ENCODE data around the gene C2orf78.

GRCh38 chr2:73776381-73776780 is 7.6 kb upstream of the C2orf78 start:
- TF ChIP-seq, protein P1, sequence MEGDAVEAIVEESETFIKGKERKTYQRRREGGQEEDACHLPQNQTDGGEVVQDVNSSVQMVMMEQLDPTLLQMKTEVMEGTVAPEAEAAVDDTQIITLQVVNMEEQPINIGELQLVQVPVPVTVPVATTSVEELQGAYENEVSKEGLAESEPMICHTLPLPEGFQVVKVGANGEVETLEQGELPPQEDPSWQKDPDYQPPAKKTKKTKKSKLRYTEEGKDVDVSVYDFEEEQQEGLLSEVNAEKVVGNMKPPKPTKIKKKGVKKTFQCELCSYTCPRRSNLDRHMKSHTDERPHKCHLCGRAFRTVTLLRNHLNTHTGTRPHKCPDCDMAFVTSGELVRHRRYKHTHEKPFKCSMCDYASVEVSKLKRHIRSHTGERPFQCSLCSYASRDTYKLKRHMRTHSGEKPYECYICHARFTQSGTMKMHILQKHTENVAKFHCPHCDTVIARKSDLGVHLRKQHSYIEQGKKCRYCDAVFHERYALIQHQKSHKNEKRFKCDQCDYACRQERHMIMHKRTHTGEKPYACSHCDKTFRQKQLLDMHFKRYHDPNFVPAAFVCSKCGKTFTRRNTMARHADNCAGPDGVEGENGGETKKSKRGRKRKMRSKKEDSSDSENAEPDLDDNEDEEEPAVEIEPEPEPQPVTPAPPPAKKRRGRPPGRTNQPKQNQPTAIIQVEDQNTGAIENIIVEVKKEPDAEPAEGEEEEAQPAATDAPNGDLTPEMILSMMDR (IDR thresholded peaks at IDR 0.05): no peak
- no peak for TF ChIP-seq POLR2A (IDR thresholded peaks at IDR 0.05)
